Measurements from ENCODE around the gene SLC6A13. TPM values are rescaled to one million over a fixed set of nuclear protein-coding genes. Genes with fewer than 3 reads are reported as not detected.

The SLC6A13 gene
- total and polyA plus RNA-seq, 4 donors, result 0.90 TPM; not detected in 3

DNA sequence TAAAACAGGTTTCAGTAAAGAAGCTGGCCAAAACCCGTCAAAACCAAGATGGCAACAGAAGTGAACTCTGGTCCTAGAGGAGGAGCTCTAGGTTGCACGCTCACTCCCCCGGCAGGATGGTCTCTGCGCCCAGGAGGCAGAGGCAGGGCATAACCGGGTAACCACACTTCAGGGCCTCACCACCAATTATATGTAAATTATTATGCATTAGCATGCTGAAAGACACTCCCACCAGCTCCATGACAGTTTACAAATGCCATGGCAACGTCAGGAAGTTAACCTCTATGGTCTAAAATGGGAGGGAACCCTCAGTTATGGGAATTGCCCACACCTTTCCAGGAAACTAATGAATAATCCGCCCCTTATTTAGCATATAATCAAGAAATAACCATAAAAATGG is 28.6 kb downstream of the SLC6A13 start:
- ATAC-seq (ENCODE audit: low FRiP score) (no peak), DNase-seq (no peak)
- 77 to 83% methylated on average over 7 of the region's 7 CpGs for WGBS, 2 donors
- intact Hi-C loops (cut with DNase I), result no loop called here
- Histone ChIP-seq H3K4me1 (ENCODE audit: control insufficient read depth in 1 of 2, insufficient read depth in 2 of 2, low read length in 2 of 2) (no peaks in the 10 kb centered on the region), H3K36me3 (ENCODE audit: control insufficient read depth in 1 of 2, insufficient read depth in 2 of 2, low read length in 1 of 2) (no peaks in the 10 kb centered on the region), H3K4me3 (ENCODE audit: low read length in 2 of 2) (no peak overlapping the region), H3K27ac (ENCODE audit: low read depth in 1 of 2, low read length in 2 of 2) (no peak overlapping the region), H3K27me3 (ENCODE audit: control insufficient read depth in 1 of 2, insufficient read depth in 2 of 2, low read length in 1 of 2) (no peaks in the 10 kb centered on the region), H3K9me3 (ENCODE audit: control insufficient read depth, low read length) (peaks cover 2% of the 10 kb centered on the region)

DNA sequence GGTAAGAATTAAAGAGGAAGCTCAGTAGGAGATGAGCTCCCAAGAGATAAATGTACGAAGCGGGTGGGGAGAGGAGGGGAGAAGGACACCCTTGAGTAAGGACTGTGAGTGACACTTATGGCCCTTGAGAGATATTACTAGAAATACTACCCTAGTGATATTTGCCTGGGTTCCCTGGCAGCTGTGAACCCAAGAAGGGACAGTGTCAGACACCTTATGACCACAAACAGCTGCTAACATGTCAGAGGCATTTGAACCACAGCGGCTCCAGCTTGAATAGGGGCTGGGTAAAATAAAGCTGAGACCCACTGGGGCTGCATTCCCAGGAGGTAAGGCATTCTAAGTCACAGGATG is 29.0 kb downstream of the SLC6A13 start:
- peaks cover 2% of the 10 kb centered on the region for H3K9me3 ChIP-seq (ENCODE audit: control insufficient read depth, low read length)
- ATAC-seq (ENCODE audit: low FRiP score) (no peak), DNase-seq (no peak)
- H3K36me3 ChIP-seq (ENCODE audit: control insufficient read depth in 1 of 2, insufficient read depth in 2 of 2, low read length in 1 of 2), result no peaks in the 10 kb centered on the region
- no peaks in the 10 kb centered on the region for H3K4me1 ChIP-seq (ENCODE audit: control insufficient read depth in 1 of 2, insufficient read depth in 2 of 2, low read length in 2 of 2)
- no peak overlapping the region for H3K27ac ChIP-seq (ENCODE audit: low read depth in 1 of 2, low read length in 2 of 2)
- WGBS, 2 donors, result 83 to 85% methylated on average over 3 of the region's 3 CpGs
- H3K27me3 ChIP-seq (ENCODE audit: control insufficient read depth in 1 of 2, insufficient read depth in 2 of 2, low read length in 1 of 2), result no peaks in the 10 kb centered on the region
- intact Hi-C loops (cut with DNase I), result no loop called here
- H3K4me3 ChIP-seq (ENCODE audit: low read length in 2 of 2), result no peak overlapping the region

- no peak for ATAC-seq (ENCODE audit: low FRiP score)
- Histone ChIP-seq H3K27ac (ENCODE audit: low read depth in 1 of 2, low read length in 2 of 2) (no peak overlapping the region), H3K27me3 (ENCODE audit: control insufficient read depth in 1 of 2, insufficient read depth in 2 of 2, low read length in 1 of 2) (no peaks in the 10 kb centered on the region), H3K4me3 (ENCODE audit: low read length in 2 of 2) (no peak overlapping the region), H3K9me3 (ENCODE audit: control insufficient read depth, low read length) (peaks cover 2% of the 10 kb centered on the region), H3K4me1 (ENCODE audit: control insufficient read depth in 1 of 2, insufficient read depth in 2 of 2, low read length in 2 of 2) (no peaks in the 10 kb centered on the region), H3K36me3 (ENCODE audit: control insufficient read depth in 1 of 2, insufficient read depth in 2 of 2, low read length in 1 of 2) (no peaks in the 10 kb centered on the region)
- WGBS, 2 donors, result 41 to 43% methylated on average over 19 of the region's 19 CpGs
- intact Hi-C loops (cut with DNase I), result no loop called here
- peak in 1 of 2 donors; percentile 62 for DNase-seq
Measured at GRCh38 chr12:232731-233614, 29.7 kb downstream of the SLC6A13 start.

GRCh38 chr12:230925-231671 is 31.5 kb downstream of the SLC6A13 start:
- intact Hi-C loops (cut with DNase I), result no loop called here
- peak; percentile 17 for ATAC-seq (ENCODE audit: low FRiP score)
- H3K9me3 ChIP-seq (ENCODE audit: control insufficient read depth, low read length), result no peaks in the 10 kb centered on the region
- H3K27me3 ChIP-seq (ENCODE audit: control insufficient read depth in 1 of 2, insufficient read depth in 2 of 2, low read length in 1 of 2), result no peaks in the 10 kb centered on the region
- no peaks in the 10 kb centered on the region for H3K36me3 ChIP-seq (ENCODE audit: control insufficient read depth in 1 of 2, insufficient read depth in 2 of 2, low read length in 1 of 2)
- H3K27ac ChIP-seq (ENCODE audit: low read depth in 1 of 2, low read length in 2 of 2), result no peak overlapping the region
- no peak overlapping the region for H3K4me3 ChIP-seq (ENCODE audit: low read length in 2 of 2)
- 51 to 56% methylated on average over 14 of the region's 14 CpGs for WGBS, 2 donors
- no peak for DNase-seq
- no peaks in the 10 kb centered on the region for H3K4me1 ChIP-seq (ENCODE audit: control insufficient read depth in 1 of 2, insufficient read depth in 2 of 2, low read length in 2 of 2)

DNA sequence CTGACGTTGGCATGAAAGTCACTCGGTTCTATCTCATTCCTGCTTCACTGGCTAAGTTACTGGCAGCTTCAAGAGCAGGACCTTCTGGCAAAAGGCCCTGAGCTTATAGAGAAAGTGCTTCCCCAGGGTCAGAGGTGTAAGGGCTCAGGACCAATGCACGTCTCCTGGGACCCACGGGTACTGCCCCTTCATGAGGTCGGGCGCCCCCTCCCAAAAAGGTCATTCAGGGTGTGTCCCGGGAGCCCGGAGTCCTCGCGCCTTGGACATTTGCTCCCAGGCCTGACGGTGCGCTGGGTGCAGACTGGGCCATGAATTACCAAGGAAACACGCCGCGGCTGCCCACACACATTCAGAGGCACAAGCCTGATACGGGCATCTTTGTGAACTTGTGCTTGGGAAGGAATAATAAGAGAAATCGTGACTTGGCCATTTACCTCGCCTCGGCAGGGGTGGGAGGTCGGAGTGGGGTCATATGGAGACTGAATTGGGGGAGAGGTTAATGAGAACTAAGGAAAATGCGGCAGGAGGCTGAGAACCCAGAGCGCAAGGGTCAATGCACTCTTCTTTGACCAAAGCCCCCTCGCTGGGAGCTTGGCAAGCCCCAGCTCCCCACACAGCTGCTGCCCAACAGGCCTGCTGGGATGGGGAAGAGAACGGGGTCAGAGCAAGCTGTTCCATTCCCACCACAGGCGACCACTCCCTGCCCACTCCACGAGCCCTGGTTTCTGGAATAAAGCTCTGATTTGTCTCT is 33.0 kb downstream of the SLC6A13 start:
- 67 to 70% methylated on average over 26 of the region's 26 CpGs for WGBS, 2 donors
- no peaks in the 10 kb centered on the region for H3K4me1 ChIP-seq (ENCODE audit: control insufficient read depth in 1 of 2, insufficient read depth in 2 of 2, low read length in 2 of 2)
- DNase-seq (no peak), ATAC-seq (ENCODE audit: low FRiP score) (no peak)
- no peak overlapping the region for H3K4me3 ChIP-seq (ENCODE audit: low read length in 2 of 2)
- no peaks in the 10 kb centered on the region for H3K36me3 ChIP-seq (ENCODE audit: control insufficient read depth in 1 of 2, insufficient read depth in 2 of 2, low read length in 1 of 2)
- no peaks in the 10 kb centered on the region for H3K27me3 ChIP-seq (ENCODE audit: control insufficient read depth in 1 of 2, insufficient read depth in 2 of 2, low read length in 1 of 2)
- no peak overlapping the region for H3K27ac ChIP-seq (ENCODE audit: low read depth in 1 of 2, low read length in 2 of 2)
- no peaks in the 10 kb centered on the region for H3K9me3 ChIP-seq (ENCODE audit: control insufficient read depth, low read length)
- intact Hi-C loops (cut with DNase I), result no loop called here

GRCh38 chr12:228846-229200 is 33.8 kb downstream of the SLC6A13 start:
- ATAC-seq (ENCODE audit: low FRiP score) (no peak), DNase-seq (no peak)
- intact Hi-C loops (cut with DNase I), result no loop called here
- Histone ChIP-seq H3K4me1 (ENCODE audit: control insufficient read depth in 1 of 2, insufficient read depth in 2 of 2, low read length in 2 of 2) (no peaks in the 10 kb centered on the region), H3K36me3 (ENCODE audit: control insufficient read depth in 1 of 2, insufficient read depth in 2 of 2, low read length in 1 of 2) (no peaks in the 10 kb centered on the region), H3K4me3 (ENCODE audit: low read length in 2 of 2) (no peak overlapping the region), H3K9me3 (ENCODE audit: control insufficient read depth, low read length) (no peaks in the 10 kb centered on the region), H3K27ac (ENCODE audit: low read depth in 1 of 2, low read length in 2 of 2) (no peak overlapping the region), H3K27me3 (ENCODE audit: control insufficient read depth in 1 of 2, insufficient read depth in 2 of 2, low read length in 1 of 2) (no peaks in the 10 kb centered on the region)
- 84 to 89% methylated on average over 3 of the region's 3 CpGs for WGBS, 2 donors

DNA sequence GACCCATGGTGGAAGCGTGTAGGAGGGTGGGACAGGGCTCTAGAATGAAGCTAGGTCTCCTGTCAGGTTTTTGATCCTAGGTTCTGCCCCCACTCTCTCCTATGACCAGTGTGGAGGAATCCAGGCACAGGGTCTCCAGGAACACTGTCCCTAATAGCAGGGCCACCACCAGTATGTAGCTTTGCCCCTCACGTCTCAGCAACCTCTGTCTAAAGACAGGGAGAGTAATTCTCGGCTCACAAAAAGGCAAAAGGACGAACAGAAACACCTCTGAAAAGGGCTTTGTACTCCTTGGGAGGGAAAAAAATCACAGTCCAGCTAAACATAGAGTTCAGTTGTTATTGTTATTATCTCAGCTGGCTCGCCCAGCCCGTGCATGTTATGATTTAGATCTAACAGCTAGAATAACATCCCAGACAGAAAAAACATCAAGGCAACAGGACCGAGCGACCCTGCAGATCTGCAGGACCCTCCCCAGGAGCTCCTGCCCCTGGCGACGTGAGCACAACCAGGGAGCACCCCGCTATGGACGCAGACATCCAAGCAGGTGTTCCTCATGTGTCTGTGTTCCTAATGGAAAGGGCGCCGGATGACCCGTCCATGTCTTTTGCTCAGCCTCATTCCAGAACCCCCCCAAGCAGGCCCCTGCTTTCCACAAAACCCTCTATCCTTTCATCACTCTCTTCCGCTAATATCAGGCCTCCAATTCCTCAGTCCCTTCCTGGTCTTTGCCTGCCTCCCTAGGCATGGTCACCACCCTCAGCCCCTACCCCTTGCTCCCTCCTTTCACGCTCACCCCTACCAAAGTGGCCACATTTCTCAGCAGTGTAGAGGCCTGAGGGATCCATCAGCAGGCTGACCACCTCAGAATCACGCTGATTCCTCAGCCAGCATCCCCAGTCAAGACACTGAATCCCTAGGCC is 34.5 kb downstream of the SLC6A13 start:
- no peaks in the 10 kb centered on the region for H3K9me3 ChIP-seq (ENCODE audit: control insufficient read depth, low read length)
- H3K36me3 ChIP-seq (ENCODE audit: control insufficient read depth in 1 of 2, insufficient read depth in 2 of 2, low read length in 1 of 2), result no peaks in the 10 kb centered on the region
- intact Hi-C loops (cut with DNase I), result no loop called here
- no peak overlapping the region for H3K27ac ChIP-seq (ENCODE audit: low read depth in 1 of 2, low read length in 2 of 2)
- H3K4me3 ChIP-seq (ENCODE audit: low read length in 2 of 2), result no peak overlapping the region
- DNase-seq, result no peak
- WGBS, 2 donors, result 58 to 64% methylated on average over 18 of the region's 18 CpGs
- no peaks in the 10 kb centered on the region for H3K4me1 ChIP-seq (ENCODE audit: control insufficient read depth in 1 of 2, insufficient read depth in 2 of 2, low read length in 2 of 2)
- no peaks in the 10 kb centered on the region for H3K27me3 ChIP-seq (ENCODE audit: control insufficient read depth in 1 of 2, insufficient read depth in 2 of 2, low read length in 1 of 2)
- no peak for ATAC-seq (ENCODE audit: low FRiP score)

GRCh38 chr12:227286-227915 is 35.2 kb downstream of the SLC6A13 start:
- Histone ChIP-seq H3K4me1 (ENCODE audit: control insufficient read depth in 1 of 2, insufficient read depth in 2 of 2, low read length in 2 of 2) (no peaks in the 10 kb centered on the region), H3K9me3 (ENCODE audit: control insufficient read depth, low read length) (no peaks in the 10 kb centered on the region), H3K4me3 (ENCODE audit: low read length in 2 of 2) (no peak overlapping the region), H3K36me3 (ENCODE audit: control insufficient read depth in 1 of 2, insufficient read depth in 2 of 2, low read length in 1 of 2) (no peaks in the 10 kb centered on the region), H3K27ac (ENCODE audit: low read depth in 1 of 2, low read length in 2 of 2) (no peak overlapping the region), H3K27me3 (ENCODE audit: control insufficient read depth in 1 of 2, insufficient read depth in 2 of 2, low read length in 1 of 2) (no peaks in the 10 kb centered on the region)
- 93% methylated on average over 7 of the region's 7 CpGs for WGBS, 2 donors
- ATAC-seq (ENCODE audit: low FRiP score) (no peak), DNase-seq (no peak)
- intact Hi-C loops (cut with DNase I), result no loop called here

Measured in aorta (tissue), 5 donors.